Astrocyte (in vitro differentiated cells and primary cell): ENCODE measurements around the gene KIAA0825. TPM values are rescaled to one million over a fixed set of nuclear protein-coding genes. Genes with fewer than 3 reads are reported as not detected.

Experiments used
- DNase-seq: peaks from one replicate; pipeline ENCODE4 v3.0.0-alpha.2; 2010; ENCODE audit warnings: low read depth
- FAIRE-seq: peaks from 2 replicates; lab custom pipeline; 2011; peaks lifted over from hg19 to GRCh38; lab: Jason Lieb, UNC
- H2AFZ ChIP-seq: 2 replicates; pipeline ENCODE4 v1.6.0; 2012; ENCODE audit warnings: low read depth, low read length, inconsistent platforms
- H3K27ac ChIP-seq: 2 replicates; pipeline ENCODE4 v1.5.1; 2011; ENCODE audit warnings: low read depth, low read length, inconsistent platforms
- H3K27me3 ChIP-seq: 2 replicates; pipeline ENCODE4 v1.6.0; 2011; ENCODE audit warnings: low read length, inconsistent platforms; ENCODE audit not compliant: insufficient read depth
- H3K36me3 ChIP-seq: 2 replicates; pipeline ENCODE4 v1.5.1; 2011; ENCODE audit warnings: low read length, inconsistent platforms; ENCODE audit not compliant: insufficient read depth
- H3K4me1 ChIP-seq: 2 replicates; pipeline ENCODE4 v1.5.1; 2011; ENCODE audit warnings: low read length, inconsistent platforms; ENCODE audit not compliant: insufficient read depth
- H3K4me2 ChIP-seq: 2 replicates; pipeline ENCODE4 v1.6.0; 2012; ENCODE audit warnings: low read length, inconsistent platforms
- H3K4me3 ChIP-seq: 2 replicates; pipeline ENCODE4 v1.5.1; 2011; ENCODE audit warnings: low read depth, mild to moderate bottlenecking, low read length, inconsistent platforms; ENCODE audit not compliant: insufficient read depth
- H3K79me2 ChIP-seq: 2 replicates; pipeline ENCODE4 v1.6.0; 2012; ENCODE audit warnings: mild to moderate bottlenecking, low read length, inconsistent platforms; ENCODE audit not compliant: insufficient read depth
- H3K9ac ChIP-seq: 2 replicates; pipeline ENCODE4 v1.6.0; 2012; ENCODE audit warnings: mild to moderate bottlenecking, low read length, inconsistent platforms
- H3K9me3 ChIP-seq: 2 replicates; pipeline ENCODE4 v1.5.1; 2012; ENCODE audit warnings: low read depth, mild to moderate bottlenecking, low read length, inconsistent platforms; ENCODE audit not compliant: insufficient read depth
- H4K20me1 ChIP-seq: 2 replicates; pipeline ENCODE4 v1.6.0; 2012; ENCODE audit warnings: low read length, inconsistent platforms; ENCODE audit not compliant: insufficient read depth
- H3K27ac Mint-ChIP-seq: one replicate; pipeline ENCODE4 v1.8.0; 2021; ENCODE audit warnings: mild to moderate bottlenecking, mixed read lengths; ENCODE audit not compliant: unreplicated experiment
- H3K27me3 Mint-ChIP-seq: one replicate; pipeline ENCODE4 v1.8.0; 2021; ENCODE audit warnings: low read depth, mixed read lengths; ENCODE audit not compliant: unreplicated experiment
- H3K36me3 Mint-ChIP-seq: one replicate; pipeline ENCODE4 v1.8.0; 2021; ENCODE audit warnings: low read depth, mixed read lengths; ENCODE audit not compliant: unreplicated experiment
- H3K4me1 Mint-ChIP-seq: one replicate; pipeline ENCODE4 v1.8.0; 2021; ENCODE audit warnings: low read depth, mixed read lengths; ENCODE audit not compliant: unreplicated experiment
- H3K4me3 Mint-ChIP-seq: one replicate; pipeline ENCODE4 v1.8.0; 2021; ENCODE audit warnings: mild to moderate bottlenecking, moderate library complexity, mixed read lengths; ENCODE audit not compliant: unreplicated experiment
- H3K9me3 Mint-ChIP-seq: one replicate; pipeline ENCODE4 v1.8.0; 2021; ENCODE audit warnings: mild to moderate bottlenecking, mixed read lengths; ENCODE audit not compliant: unreplicated experiment
- EZH2 ChIP-seq: IDR thresholded peaks from 2 replicates; pipeline ENCODE4 v1.6.1; 2012; ENCODE audit warnings: mild to moderate bottlenecking, low read length, inconsistent platforms; ENCODE audit not compliant: insufficient read depth
- total RNA-seq: library from RNA; stranded (reverse); gene quantifications from 2 replicates; pipeline ENCODE4 v1.2.1, GENCODE V29; 2021
- TF ChIP-seq, protein P1 (sequence below): IDR thresholded peaks from 2 replicates; pipeline ENCODE4 v1.5.1; 2011; ENCODE audit warnings: low read depth, mild to moderate bottlenecking, inconsistent platforms, low read length, moderate library complexity; ENCODE audit not compliant: insufficient read depth

Gene KIAA0825
- total RNA-seq, 1 donor from 2014 or later, result 2.5 TPM

- H3K36me3 ChIP-seq, result no peaks in the 10 kb centered on the region
- Mint-ChIP-seq H3K27ac (no peak overlapping the region), H3K4me3 (no peak overlapping the region), H3K4me1 (no peaks in the 10 kb centered on the region), H3K36me3 (no peaks in the 10 kb centered on the region), H3K27me3 (no peaks in the 10 kb centered on the region), H3K9me3 (no peaks in the 10 kb centered on the region)
- no peaks in the 10 kb centered on the region for H3K4me1 ChIP-seq
- no peak overlapping the region for H3K4me3 ChIP-seq
- H2AFZ ChIP-seq, result no peak overlapping the region
- no peak for FAIRE-seq
- no peaks in the 10 kb centered on the region for H3K27me3 ChIP-seq
- DNase-seq, result no peak
- H3K79me2 ChIP-seq, result no peaks in the 10 kb centered on the region
- H3K27ac ChIP-seq, result no peak overlapping the region
- H3K9ac ChIP-seq, result no peak overlapping the region
- no peak overlapping the region for H3K4me2 ChIP-seq
- no peaks in the 10 kb centered on the region for H4K20me1 ChIP-seq
- no peaks in the 10 kb centered on the region for H3K9me3 ChIP-seq
- TF ChIP-seq EZH2, result no peak
- TF ChIP-seq, protein P1, sequence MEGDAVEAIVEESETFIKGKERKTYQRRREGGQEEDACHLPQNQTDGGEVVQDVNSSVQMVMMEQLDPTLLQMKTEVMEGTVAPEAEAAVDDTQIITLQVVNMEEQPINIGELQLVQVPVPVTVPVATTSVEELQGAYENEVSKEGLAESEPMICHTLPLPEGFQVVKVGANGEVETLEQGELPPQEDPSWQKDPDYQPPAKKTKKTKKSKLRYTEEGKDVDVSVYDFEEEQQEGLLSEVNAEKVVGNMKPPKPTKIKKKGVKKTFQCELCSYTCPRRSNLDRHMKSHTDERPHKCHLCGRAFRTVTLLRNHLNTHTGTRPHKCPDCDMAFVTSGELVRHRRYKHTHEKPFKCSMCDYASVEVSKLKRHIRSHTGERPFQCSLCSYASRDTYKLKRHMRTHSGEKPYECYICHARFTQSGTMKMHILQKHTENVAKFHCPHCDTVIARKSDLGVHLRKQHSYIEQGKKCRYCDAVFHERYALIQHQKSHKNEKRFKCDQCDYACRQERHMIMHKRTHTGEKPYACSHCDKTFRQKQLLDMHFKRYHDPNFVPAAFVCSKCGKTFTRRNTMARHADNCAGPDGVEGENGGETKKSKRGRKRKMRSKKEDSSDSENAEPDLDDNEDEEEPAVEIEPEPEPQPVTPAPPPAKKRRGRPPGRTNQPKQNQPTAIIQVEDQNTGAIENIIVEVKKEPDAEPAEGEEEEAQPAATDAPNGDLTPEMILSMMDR, result no peak
Measured at GRCh38 chr5:94564812-94565211, 53.6 kb downstream of the KIAA0825 start.

- Histone ChIP-seq H3K9me3 (no peaks in the 10 kb centered on the region), H4K20me1 (no peaks in the 10 kb centered on the region), H3K4me1 (no peaks in the 10 kb centered on the region), H3K4me2 (no peak overlapping the region), H3K9ac (no peak overlapping the region), H3K4me3 (no peak overlapping the region), H3K27me3 (no peaks in the 10 kb centered on the region), H3K27ac (no peak overlapping the region), H2AFZ (no peak overlapping the region), H3K79me2 (no peaks in the 10 kb centered on the region), H3K36me3 (no peaks in the 10 kb centered on the region)
- H3K27me3 Mint-ChIP-seq, result no peaks in the 10 kb centered on the region
- H3K27ac Mint-ChIP-seq, result no peak overlapping the region
- no peaks in the 10 kb centered on the region for H3K9me3 Mint-ChIP-seq
- no peaks in the 10 kb centered on the region for H3K36me3 Mint-ChIP-seq
- no peak overlapping the region for H3K4me3 Mint-ChIP-seq
- FAIRE-seq, result no peak
- no peak for DNase-seq
- TF ChIP-seq, protein P1, result no peak
- TF ChIP-seq EZH2, result no peak
- H3K4me1 Mint-ChIP-seq, result peaks cover 2% of the 10 kb centered on the region
Measured at GRCh38 chr5:94562327-94562971, 56.0 kb downstream of the KIAA0825 start.

DNA sequence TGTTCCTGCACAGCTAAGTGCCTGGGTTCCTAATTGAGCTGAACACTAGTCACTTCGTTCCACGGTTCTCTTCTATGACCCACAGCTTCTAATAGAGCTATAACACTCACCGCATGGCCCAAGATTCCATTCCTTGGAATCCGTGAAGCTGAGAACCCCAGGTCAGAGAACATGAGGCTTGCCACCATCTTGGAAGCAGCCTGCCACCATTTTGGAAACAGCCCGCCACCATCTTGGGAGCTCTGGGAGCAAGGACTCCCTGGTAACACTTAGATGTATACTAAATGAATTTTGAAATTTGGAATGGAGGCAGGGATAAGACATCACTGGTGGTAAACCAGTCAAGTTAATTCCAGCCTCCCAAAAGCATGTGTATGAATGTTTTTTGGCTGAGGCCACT, 60.4 kb downstream of the KIAA0825 start:
- no peak overlapping the region for H3K9ac ChIP-seq
- H3K9me3 ChIP-seq, result no peaks in the 10 kb centered on the region
- H3K27ac ChIP-seq, result no peak overlapping the region
- no peak overlapping the region for H2AFZ ChIP-seq
- no peak overlapping the region for H3K4me2 ChIP-seq
- H3K27ac Mint-ChIP-seq, result no peak overlapping the region
- H3K27me3 Mint-ChIP-seq, result no peaks in the 10 kb centered on the region
- no peaks in the 10 kb centered on the region for H3K79me2 ChIP-seq
- no peaks in the 10 kb centered on the region for H3K27me3 ChIP-seq
- FAIRE-seq (no peak), DNase-seq (no peak)
- TF ChIP-seq, protein P1, result no peak
- TF ChIP-seq EZH2, result no peak
- H3K4me1 Mint-ChIP-seq, result peaks cover 2% of the 10 kb centered on the region
- H3K36me3 Mint-ChIP-seq, result no peaks in the 10 kb centered on the region
- H3K36me3 ChIP-seq, result no peaks in the 10 kb centered on the region
- H3K9me3 Mint-ChIP-seq, result no peaks in the 10 kb centered on the region
- no peaks in the 10 kb centered on the region for H4K20me1 ChIP-seq
- no peak overlapping the region for H3K4me3 ChIP-seq
- no peaks in the 10 kb centered on the region for H3K4me1 ChIP-seq
- no peak overlapping the region for H3K4me3 Mint-ChIP-seq
